Activated T-cell treated with anti-CD3 and anti-CD28 coated beads, Interleukin-2, amount 50 U/mL, for 72 hours (primary cell): ENCODE measurements around the gene LCP2. TPM values are rescaled to one million over a fixed set of nuclear protein-coding genes. Genes with fewer than 3 reads are reported as not detected.
A peak's percentile ranks its signal among the peaks of the same experiment; 100 is the strongest.

ENCODE experiments used
- ATAC-seq, 2 donors: fragments of 150-1000 bp; cut with Tn5 transposase; replicated peaks in 1 of 2; 2 replicates each; pipeline ENCODE4 v1.10.0; 2021; ENCODE audit warnings: moderate library complexity in 2 of 2, mild to moderate bottlenecking in 1 of 2
- DNase-seq, 2 donors: peaks; one replicate each; pipeline ENCODE4 v3.0.0; 2021 to 2022; ENCODE audit warnings: mixed read lengths in 1 of 2
- H3K27ac Mint-ChIP-seq: one replicate; pipeline ENCODE4 v1.8.0; 2022; ENCODE audit warnings: mild to moderate bottlenecking, moderate library complexity, mixed read lengths
- H3K27me3 Mint-ChIP-seq: one replicate; pipeline ENCODE4 v1.8.0; 2022; ENCODE audit warnings: low read depth, mixed read lengths
- H3K36me3 Mint-ChIP-seq, 2 donors: one replicate each; pipeline ENCODE4 v1.8.0; 2022; ENCODE audit warnings: mixed read lengths in 2 of 2, mild to moderate bottlenecking in 1 of 2; ENCODE audit not compliant: insufficient read depth in 2 of 2
- H3K4me1 Mint-ChIP-seq: one replicate; pipeline ENCODE4 v1.8.0; 2022; ENCODE audit warnings: low read depth, mixed read lengths
- H3K4me3 Mint-ChIP-seq, 2 donors: one replicate each; pipeline ENCODE4 v1.8.0; 2022; ENCODE audit warnings: mild to moderate bottlenecking in 2 of 2, mixed read lengths in 2 of 2, moderate library complexity in 2 of 2
- H3K9me3 Mint-ChIP-seq, 2 donors: one replicate each; pipeline ENCODE4 v1.8.0; 2022; ENCODE audit warnings: mixed read lengths in 2 of 2
- total RNA-seq, 2 donors: library from RNA; stranded (reverse); gene quantifications; one replicate each; pipeline ENCODE4 v1.2.3, GENCODE V29; 2022

The LCP2 gene
- total RNA-seq, 2 donors from 2014 or later, result 162 to 190 TPM

GRCh38 chr5:170238456-170239196 lies 59.0 kb downstream of the LCP2 start:
- H3K36me3 Mint-ChIP-seq, result peaks cover 0 to 1% of the 10 kb centered on the region in 2 donors
- H3K9me3 Mint-ChIP-seq, result no peaks in the 10 kb centered on the region
- peaks cover 12% of the 10 kb centered on the region for H3K4me1 Mint-ChIP-seq
- H3K27me3 Mint-ChIP-seq, result no peaks in the 10 kb centered on the region
- peak overlapping the region; percentile 12 for H3K27ac Mint-ChIP-seq
- DNase-seq (no peak), ATAC-seq (peak; percentile 47 to 53)
- no peak overlapping the region for H3K4me3 Mint-ChIP-seq

DNA sequence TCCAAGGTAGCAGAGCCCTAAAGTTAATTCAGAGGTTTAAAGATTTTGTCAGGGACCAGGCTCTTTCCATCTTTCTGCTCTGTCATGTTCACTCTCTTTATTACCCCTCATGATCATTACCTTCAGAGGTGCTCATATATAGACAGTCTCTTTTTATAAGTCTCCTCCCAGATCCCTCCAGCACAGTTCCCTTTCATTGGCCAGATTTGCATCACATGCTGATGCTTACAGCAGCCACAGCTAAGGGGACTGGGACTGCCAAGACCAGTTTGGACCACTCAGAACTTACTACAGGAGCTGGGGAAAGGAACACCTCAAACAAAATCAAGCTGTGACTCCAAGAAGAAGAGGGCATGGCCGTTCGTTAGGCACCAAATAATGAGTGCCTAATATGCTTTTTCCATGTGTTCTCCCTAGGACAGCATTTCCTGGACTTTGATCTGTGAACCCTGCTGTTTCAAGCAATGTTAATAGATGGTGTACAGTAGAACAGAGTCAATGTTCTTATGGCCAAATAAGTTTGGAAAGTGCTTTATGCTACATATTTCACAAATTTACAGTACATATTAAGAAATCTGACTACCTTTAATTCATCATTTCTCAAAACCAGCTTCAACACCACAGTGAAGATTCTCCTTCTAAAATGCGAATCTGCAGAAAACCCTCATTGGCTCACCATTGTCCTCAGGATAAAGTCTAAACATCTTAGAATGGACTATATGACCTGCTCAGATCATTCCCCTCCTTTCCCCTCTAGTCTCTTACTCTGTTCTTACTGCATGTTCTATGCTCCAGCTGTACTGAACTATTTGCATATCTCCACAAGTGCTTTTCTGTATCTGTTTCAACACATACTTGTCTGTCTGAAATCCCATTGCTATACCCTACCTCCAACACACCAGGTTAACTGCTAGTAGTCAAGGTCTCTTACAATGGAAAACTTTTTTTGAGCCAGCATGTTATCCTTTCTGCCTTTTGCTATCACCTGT lies 61.4 kb downstream of the LCP2 start:
- Mint-ChIP-seq H3K27ac (peak overlapping the region; percentile 86), H3K27me3 (no peaks in the 10 kb centered on the region)
- ATAC-seq, result no peak

GRCh38 chr5:170233358-170233892 lies 64.2 kb downstream of the LCP2 start:
- DNase-seq (no peak), ATAC-seq (peak in 1 of 2 donors; percentile 24)
- H3K36me3 Mint-ChIP-seq, result peaks cover 0 to 1% of the 10 kb centered on the region in 2 donors
- H3K4me3 Mint-ChIP-seq, result no peak overlapping the region
- H3K9me3 Mint-ChIP-seq, result no peaks in the 10 kb centered on the region
- peaks cover 3% of the 10 kb centered on the region for H3K4me1 Mint-ChIP-seq
- no peaks in the 10 kb centered on the region for H3K27me3 Mint-ChIP-seq
- no peak overlapping the region for H3K27ac Mint-ChIP-seq

More for the DNA sequence above, 61.4 kb downstream of the LCP2 start:
- Mint-ChIP-seq H3K4me3 (no peak overlapping the region), H3K9me3 (no peaks in the 10 kb centered on the region), H3K4me1 (peaks cover 12% of the 10 kb centered on the region), H3K36me3 (peaks cover 0 to 1% of the 10 kb centered on the region in 2 donors)
- DNase-seq, result no peak

DNA sequence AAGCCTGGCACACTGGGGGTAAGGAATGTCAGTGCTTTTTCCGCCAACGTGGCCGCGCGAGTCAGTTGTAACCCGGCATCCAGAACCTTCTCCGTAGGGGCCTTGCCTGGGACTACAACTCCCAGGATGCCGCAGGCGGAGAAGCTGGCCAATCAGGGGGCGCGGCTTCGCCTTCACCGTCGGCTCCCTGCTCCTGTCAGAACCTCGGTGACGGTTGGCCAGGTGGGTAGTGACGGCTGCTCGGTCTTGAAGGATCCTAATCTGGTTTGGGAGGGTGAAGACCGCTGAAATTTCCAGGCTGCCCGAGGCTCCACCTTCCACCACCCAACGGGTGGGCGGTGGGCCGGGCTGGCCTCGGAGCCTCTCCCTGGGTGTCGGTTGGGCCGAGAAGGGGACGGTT lies 64.8 kb downstream of the LCP2 start, which contains the start of gene C5orf58:
C5orf58 (plus strand) TSS at position 200 of the 400 bp plus-strand sequence. CDS start 1,992 bp downstream, outside the sequence.
- Mint-ChIP-seq H3K4me3 (no peak within 1 kb of the TSS), H3K4me1 (no peaks in the 10 kb centered on the region), H3K9me3 (no peaks in the 10 kb centered on the region), H3K27ac (no peak within 1 kb of the TSS), H3K27me3 (no peaks in the 10 kb centered on the region), H3K36me3 (no peaks in the 10 kb centered on the region)
- DNase-seq, result no peak
- ATAC-seq, result no peak

DNA sequence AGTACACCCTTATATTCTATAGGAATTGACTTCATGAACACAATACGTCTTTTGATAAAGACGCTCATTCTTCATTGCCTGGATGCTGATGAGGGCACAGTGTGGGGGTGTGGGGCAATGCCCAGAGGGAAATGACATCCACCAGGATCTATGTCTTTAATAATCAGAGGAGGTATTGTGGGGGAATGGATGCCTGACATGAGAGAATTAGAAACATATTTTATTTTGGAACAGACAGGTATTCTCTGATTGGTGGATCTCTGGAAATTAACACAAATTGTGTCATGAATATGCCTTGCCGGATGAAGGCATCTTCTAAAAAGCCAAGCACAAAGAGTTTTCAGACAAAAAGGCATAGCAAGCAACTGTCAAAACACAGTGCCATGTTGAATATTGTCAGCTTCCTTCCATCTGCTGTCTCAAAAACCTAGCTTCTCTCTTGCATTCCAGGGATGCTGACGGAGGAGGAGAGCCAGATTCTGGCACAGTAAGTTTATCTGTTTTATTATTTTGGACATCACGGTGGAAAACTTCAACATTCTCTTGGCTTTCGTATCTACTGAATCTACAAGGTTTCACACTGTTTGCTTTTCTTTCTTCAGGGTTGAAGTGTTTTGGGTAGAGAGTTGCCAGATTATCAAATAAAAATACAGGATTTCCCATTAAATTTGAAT lies 68.7 kb downstream of the LCP2 start:
- Mint-ChIP-seq H3K27ac (no peak overlapping the region), H3K4me1 (peaks cover 5% of the 10 kb centered on the region), H3K9me3 (no peaks in the 10 kb centered on the region), H3K36me3 (no peaks in the 10 kb centered on the region), H3K27me3 (no peaks in the 10 kb centered on the region), H3K4me3 (no peak overlapping the region)
- ATAC-seq (no peak), DNase-seq (no peak)

DNA sequence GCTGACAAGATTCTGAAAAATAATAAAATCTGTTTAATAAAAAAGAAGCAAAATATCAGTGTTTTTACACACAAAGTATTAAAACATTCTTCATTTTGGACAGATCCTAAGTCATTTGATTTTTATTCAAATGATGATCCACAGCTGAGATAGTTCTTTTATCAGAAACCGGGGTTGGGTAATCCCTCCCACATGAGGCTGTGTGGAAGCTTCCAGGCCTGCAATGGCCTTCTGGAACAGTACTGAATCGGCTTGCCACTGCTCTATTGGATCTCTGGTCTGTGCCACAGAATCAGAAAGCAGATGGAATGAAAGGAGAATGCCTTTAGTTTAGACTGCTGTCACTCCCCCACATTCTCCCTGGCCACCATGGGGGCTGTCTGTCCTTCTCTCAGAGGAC lies 70.9 kb downstream of the LCP2 start:
- H3K27ac Mint-ChIP-seq, result no peak overlapping the region
- peaks cover 5% of the 10 kb centered on the region for H3K4me1 Mint-ChIP-seq
- H3K4me3 Mint-ChIP-seq, result no peak overlapping the region
- H3K9me3 Mint-ChIP-seq, result no peaks in the 10 kb centered on the region
- H3K36me3 Mint-ChIP-seq, result no peaks in the 10 kb centered on the region
- ATAC-seq (no peak), DNase-seq (no peak)
- no peaks in the 10 kb centered on the region for H3K27me3 Mint-ChIP-seq

- no peak for ATAC-seq
- no peak overlapping the region for H3K4me3 Mint-ChIP-seq
- no peak for DNase-seq
- H3K4me1 Mint-ChIP-seq, result peaks cover 5% of the 10 kb centered on the region
- no peaks in the 10 kb centered on the region for H3K27me3 Mint-ChIP-seq
- peak overlapping the region; percentile 21 for H3K27ac Mint-ChIP-seq
- no peaks in the 10 kb centered on the region for H3K36me3 Mint-ChIP-seq
- H3K9me3 Mint-ChIP-seq, result no peaks in the 10 kb centered on the region
These were observed 71.4 kb downstream of the LCP2 start for GRCh38 chr5:170226129-170226615.

GRCh38 chr5:170225326-170226128 lies 72.0 kb downstream of the LCP2 start:
- Mint-ChIP-seq H3K4me1 (peaks cover 5% of the 10 kb centered on the region), H3K9me3 (no peaks in the 10 kb centered on the region), H3K27ac (peak overlapping the region; percentile 21), H3K4me3 (no peak overlapping the region), H3K27me3 (no peaks in the 10 kb centered on the region), H3K36me3 (no peaks in the 10 kb centered on the region)
- peak; percentile 77 to 78 for DNase-seq
- peak; percentile 60 for ATAC-seq

- Mint-ChIP-seq H3K27me3 (no peaks in the 10 kb centered on the region), H3K36me3 (no peaks in the 10 kb centered on the region), H3K4me3 (no peak overlapping the region), H3K27ac (no peak overlapping the region), H3K4me1 (peaks cover 5% of the 10 kb centered on the region), H3K9me3 (no peaks in the 10 kb centered on the region)
- no peak for ATAC-seq
- DNase-seq, result no peak
These were observed 73.7 kb downstream of the LCP2 start for GRCh38 chr5:170223906-170224305.

DNA sequence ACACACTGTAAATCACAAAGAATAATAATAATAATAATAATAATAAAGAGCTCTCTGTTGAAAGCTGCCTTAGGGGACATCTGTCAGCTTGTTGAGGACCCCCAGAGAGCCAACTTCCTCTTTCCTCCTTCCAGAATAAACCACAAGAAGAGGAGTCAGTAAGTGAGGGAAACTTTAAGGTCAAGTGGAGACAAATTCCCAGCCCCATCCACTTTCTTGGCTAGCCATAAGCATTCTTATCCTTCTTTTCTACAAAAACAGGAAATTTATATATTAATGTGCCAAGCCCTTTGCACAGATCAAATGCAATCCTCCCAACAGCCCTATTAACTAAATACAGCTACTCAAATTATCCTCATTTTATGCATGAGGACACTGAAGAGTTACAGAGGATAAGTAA lies 74.2 kb downstream of the LCP2 start:
- Mint-ChIP-seq H3K36me3 (no peaks in the 10 kb centered on the region), H3K27ac (no peak overlapping the region), H3K9me3 (no peaks in the 10 kb centered on the region), H3K4me1 (peaks cover 5% of the 10 kb centered on the region), H3K4me3 (no peak overlapping the region), H3K27me3 (no peaks in the 10 kb centered on the region)
- DNase-seq (no peak), ATAC-seq (no peak)

GRCh38 chr5:170221327-170221741 lies 76.2 kb downstream of the LCP2 start:
- H3K27ac Mint-ChIP-seq, result no peak overlapping the region
- no peak overlapping the region for H3K4me3 Mint-ChIP-seq
- H3K36me3 Mint-ChIP-seq, result no peaks in the 10 kb centered on the region
- ATAC-seq, result no peak
- H3K4me1 Mint-ChIP-seq, result peaks cover 5% of the 10 kb centered on the region
- no peak for DNase-seq
- H3K27me3 Mint-ChIP-seq, result no peaks in the 10 kb centered on the region
- H3K9me3 Mint-ChIP-seq, result no peaks in the 10 kb centered on the region

DNA sequence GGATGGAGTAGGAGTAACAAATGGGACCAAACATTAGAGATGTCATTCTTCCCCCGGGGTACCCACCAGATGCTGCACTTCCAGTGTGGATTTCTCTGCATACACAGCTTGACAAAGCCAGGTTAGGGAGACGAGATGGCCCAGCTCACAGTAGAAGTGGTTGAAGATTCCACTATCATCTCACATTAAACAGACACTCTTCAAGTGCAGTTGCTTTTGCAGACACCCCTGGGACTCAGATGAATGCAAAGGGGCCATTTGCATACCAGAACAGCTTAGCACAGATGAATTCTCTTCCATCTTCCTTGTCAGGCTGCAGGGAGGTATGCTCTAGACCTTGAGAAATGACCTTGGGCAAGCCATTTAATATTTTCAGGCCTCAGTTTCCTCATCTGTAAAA lies 77.4 kb downstream of the LCP2 start:
- no peak overlapping the region for H3K4me3 Mint-ChIP-seq
- H3K9me3 Mint-ChIP-seq, result no peaks in the 10 kb centered on the region
- ATAC-seq, result no peak

More for the DNA sequence above, 77.4 kb downstream of the LCP2 start:
- Mint-ChIP-seq H3K36me3 (no peaks in the 10 kb centered on the region), H3K4me1 (no peaks in the 10 kb centered on the region), H3K27ac (no peak overlapping the region), H3K27me3 (no peaks in the 10 kb centered on the region)
- DNase-seq, result no peak
